Measurements from ENCODE around the gene BRPF1.

DNA sequence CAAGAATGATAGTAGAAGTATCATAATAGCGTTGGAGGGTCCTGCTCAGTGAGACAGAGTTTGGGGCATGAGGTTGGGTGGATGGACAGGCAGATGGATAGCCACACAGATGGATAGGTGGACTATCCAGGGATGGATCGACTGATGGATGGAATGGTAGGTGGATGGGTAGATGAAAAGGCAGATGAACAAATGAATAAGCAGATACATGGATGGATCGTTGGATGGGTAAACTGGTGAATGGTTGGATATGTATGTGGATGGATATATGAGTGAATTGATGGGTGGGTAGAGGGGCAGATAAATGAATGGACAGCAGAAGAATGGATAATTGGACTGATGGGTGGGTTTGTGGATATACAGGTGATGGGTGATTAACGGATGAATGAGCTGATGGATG, 18.4 kb upstream of the BRPF1 start:
- TF ChIP-seq, protein P1, sequence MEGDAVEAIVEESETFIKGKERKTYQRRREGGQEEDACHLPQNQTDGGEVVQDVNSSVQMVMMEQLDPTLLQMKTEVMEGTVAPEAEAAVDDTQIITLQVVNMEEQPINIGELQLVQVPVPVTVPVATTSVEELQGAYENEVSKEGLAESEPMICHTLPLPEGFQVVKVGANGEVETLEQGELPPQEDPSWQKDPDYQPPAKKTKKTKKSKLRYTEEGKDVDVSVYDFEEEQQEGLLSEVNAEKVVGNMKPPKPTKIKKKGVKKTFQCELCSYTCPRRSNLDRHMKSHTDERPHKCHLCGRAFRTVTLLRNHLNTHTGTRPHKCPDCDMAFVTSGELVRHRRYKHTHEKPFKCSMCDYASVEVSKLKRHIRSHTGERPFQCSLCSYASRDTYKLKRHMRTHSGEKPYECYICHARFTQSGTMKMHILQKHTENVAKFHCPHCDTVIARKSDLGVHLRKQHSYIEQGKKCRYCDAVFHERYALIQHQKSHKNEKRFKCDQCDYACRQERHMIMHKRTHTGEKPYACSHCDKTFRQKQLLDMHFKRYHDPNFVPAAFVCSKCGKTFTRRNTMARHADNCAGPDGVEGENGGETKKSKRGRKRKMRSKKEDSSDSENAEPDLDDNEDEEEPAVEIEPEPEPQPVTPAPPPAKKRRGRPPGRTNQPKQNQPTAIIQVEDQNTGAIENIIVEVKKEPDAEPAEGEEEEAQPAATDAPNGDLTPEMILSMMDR (IDR thresholded peaks at IDR 0.05; ENCODE audit: insufficient read depth, low read length, poor library complexity, severe bottlenecking): no peak
- no peak for TF ChIP-seq EZH2phosphoT487 (conservative IDR thresholded peaks at IDR 0.05; ENCODE audit: low read length)
